ENCODE data around the gene FUZ.

The FUZ gene

DNA sequence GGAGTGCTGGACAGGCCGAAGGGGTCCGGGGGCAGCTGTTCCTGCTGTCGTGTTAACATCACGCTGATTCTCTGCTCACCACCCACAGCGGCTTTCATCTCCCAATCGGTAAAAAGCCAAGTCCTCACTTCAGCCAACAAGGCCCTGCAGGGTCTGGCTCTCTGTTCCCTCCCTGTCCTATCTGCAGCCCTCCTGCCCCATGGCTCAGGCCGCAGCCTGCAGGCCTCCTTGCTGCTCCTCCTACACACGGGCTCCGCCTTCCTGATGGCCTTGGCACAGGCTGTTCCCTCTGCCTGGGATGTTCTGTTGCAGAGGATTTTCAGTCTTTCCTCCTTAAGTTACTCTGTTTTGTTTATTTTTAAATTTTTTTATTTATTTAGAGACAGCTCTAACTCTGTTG lies 22.2 kb downstream of the FUZ start:
- no peaks in the 10 kb centered on the region for H3K79me2 ChIP-seq (ENCODE audit: insufficient read depth, low read length)
- no peak overlapping the region for H3K27ac ChIP-seq (ENCODE audit: low read depth, low read length, poor library complexity, severe bottlenecking)
- no peak overlapping the region for H3K4me2 ChIP-seq (ENCODE audit: low read length)
- no peak overlapping the region for H3K9ac ChIP-seq (ENCODE audit: low read length)
- H2AFZ ChIP-seq (ENCODE audit: low read length) = no peak overlapping the region
- H3K9me3 ChIP-seq (ENCODE audit: low read length) = no peaks in the 10 kb centered on the region
- no peaks in the 10 kb centered on the region for H3K9me2 ChIP-seq (ENCODE audit: low read depth, low read length)
- no peaks in the 10 kb centered on the region for H3K27me3 ChIP-seq (ENCODE audit: insufficient read depth, low read length)
- H3K4me3 ChIP-seq (ENCODE audit: low read depth, low read length, poor library complexity, severe bottlenecking) = no peak overlapping the region
- H3K4me1 ChIP-seq (ENCODE audit: insufficient read depth, low read length, severe bottlenecking) = no peaks in the 10 kb centered on the region
- peaks cover 72% of the 10 kb centered on the region for H3K36me3 ChIP-seq (ENCODE audit: insufficient read depth, low read length)
- no peaks in the 10 kb centered on the region for H4K20me1 ChIP-seq (ENCODE audit: insufficient read depth, low read length)
- no peaks in the 10 kb centered on the region for H3F3A ChIP-seq (ENCODE audit: insufficient read depth, low read length)
- TF ChIP-seq, protein P1, sequence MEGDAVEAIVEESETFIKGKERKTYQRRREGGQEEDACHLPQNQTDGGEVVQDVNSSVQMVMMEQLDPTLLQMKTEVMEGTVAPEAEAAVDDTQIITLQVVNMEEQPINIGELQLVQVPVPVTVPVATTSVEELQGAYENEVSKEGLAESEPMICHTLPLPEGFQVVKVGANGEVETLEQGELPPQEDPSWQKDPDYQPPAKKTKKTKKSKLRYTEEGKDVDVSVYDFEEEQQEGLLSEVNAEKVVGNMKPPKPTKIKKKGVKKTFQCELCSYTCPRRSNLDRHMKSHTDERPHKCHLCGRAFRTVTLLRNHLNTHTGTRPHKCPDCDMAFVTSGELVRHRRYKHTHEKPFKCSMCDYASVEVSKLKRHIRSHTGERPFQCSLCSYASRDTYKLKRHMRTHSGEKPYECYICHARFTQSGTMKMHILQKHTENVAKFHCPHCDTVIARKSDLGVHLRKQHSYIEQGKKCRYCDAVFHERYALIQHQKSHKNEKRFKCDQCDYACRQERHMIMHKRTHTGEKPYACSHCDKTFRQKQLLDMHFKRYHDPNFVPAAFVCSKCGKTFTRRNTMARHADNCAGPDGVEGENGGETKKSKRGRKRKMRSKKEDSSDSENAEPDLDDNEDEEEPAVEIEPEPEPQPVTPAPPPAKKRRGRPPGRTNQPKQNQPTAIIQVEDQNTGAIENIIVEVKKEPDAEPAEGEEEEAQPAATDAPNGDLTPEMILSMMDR (IDR thresholded peaks at IDR 0.05; ENCODE audit: low read length) = no peak
- no peak for TF ChIP-seq EZH2 (IDR thresholded peaks at IDR 0.05; ENCODE audit: borderline replicate concordance, low read length)

DNA sequence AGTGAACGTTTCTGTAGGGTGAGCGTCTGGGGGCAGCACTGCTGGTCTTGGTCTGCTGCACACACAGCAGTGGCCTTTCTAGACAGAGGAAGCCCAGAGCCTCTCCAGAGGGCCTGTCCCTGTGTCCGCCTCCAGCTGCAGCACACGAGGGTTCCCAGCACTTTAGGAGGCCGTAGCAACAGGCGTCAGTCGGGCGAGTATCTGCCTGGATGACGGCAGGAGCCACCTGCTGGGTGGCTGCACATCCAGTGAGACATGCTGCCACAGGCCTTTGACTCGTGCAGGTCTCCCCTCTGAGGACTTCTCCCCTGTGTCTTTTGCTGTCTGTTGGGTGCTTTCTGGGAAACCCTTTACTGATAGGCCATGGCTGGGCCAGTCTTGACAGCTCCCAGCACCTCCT lies 24.2 kb downstream of the FUZ start:
- Histone ChIP-seq H3K36me3 (ENCODE audit: insufficient read depth, low read length) (peaks cover 71% of the 10 kb centered on the region), H3K4me1 (ENCODE audit: insufficient read depth, low read length, severe bottlenecking) (no peaks in the 10 kb centered on the region), H4K20me1 (ENCODE audit: insufficient read depth, low read length) (no peaks in the 10 kb centered on the region)

DNA sequence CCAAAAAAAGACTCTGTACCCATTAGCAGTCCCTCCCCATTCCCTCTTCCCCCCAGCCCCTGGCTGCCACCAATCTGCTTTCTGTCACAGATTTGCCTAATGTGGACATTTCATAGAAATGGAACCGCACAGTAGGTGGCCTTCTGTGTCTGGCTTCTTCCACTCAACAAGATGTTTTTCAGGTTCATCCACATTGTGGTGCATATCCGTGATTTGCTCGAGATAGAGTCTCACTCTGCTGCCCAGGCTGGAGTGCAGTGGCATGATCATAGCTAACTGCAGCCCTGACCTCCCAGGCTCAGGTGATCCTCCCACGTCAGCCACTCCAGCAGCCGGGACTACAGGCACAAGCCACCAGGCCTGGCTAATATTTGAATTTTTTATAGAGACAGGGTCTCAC lies 25.3 kb downstream of the FUZ start:
- H3K36me3 ChIP-seq (ENCODE audit: insufficient read depth, low read length) = peaks cover 73% of the 10 kb centered on the region
- no peak overlapping the region for H3K27ac ChIP-seq (ENCODE audit: low read depth, low read length, poor library complexity, severe bottlenecking)
- no peak for TF ChIP-seq EZH2 (IDR thresholded peaks at IDR 0.05; ENCODE audit: borderline replicate concordance, low read length)
- H3K4me3 ChIP-seq (ENCODE audit: low read depth, low read length, poor library complexity, severe bottlenecking) = no peak overlapping the region
- no peak overlapping the region for H3K9ac ChIP-seq (ENCODE audit: low read length)
- H3K9me2 ChIP-seq (ENCODE audit: low read depth, low read length) = no peaks in the 10 kb centered on the region
- H3F3A ChIP-seq (ENCODE audit: insufficient read depth, low read length) = no peaks in the 10 kb centered on the region
- no peaks in the 10 kb centered on the region for H3K4me1 ChIP-seq (ENCODE audit: insufficient read depth, low read length, severe bottlenecking)
- H3K9me3 ChIP-seq (ENCODE audit: low read length) = no peaks in the 10 kb centered on the region
- no peaks in the 10 kb centered on the region for H3K27me3 ChIP-seq (ENCODE audit: insufficient read depth, low read length)
- no peak overlapping the region for H2AFZ ChIP-seq (ENCODE audit: low read length)
- no peaks in the 10 kb centered on the region for H3K79me2 ChIP-seq (ENCODE audit: insufficient read depth, low read length)
- no peak overlapping the region for H3K4me2 ChIP-seq (ENCODE audit: low read length)
- no peaks in the 10 kb centered on the region for H4K20me1 ChIP-seq (ENCODE audit: insufficient read depth, low read length)

More for the DNA sequence above, 24.2 kb downstream of the FUZ start:
- no peaks in the 10 kb centered on the region for H3K9me3 ChIP-seq (ENCODE audit: low read length)
- no peak overlapping the region for H3K9ac ChIP-seq (ENCODE audit: low read length)
- H3F3A ChIP-seq (ENCODE audit: insufficient read depth, low read length) = no peaks in the 10 kb centered on the region
- H3K4me3 ChIP-seq (ENCODE audit: low read depth, low read length, poor library complexity, severe bottlenecking) = no peak overlapping the region
- no peak overlapping the region for H3K27ac ChIP-seq (ENCODE audit: low read depth, low read length, poor library complexity, severe bottlenecking)
- H3K9me2 ChIP-seq (ENCODE audit: low read depth, low read length) = no peaks in the 10 kb centered on the region
- no peak overlapping the region for H2AFZ ChIP-seq (ENCODE audit: low read length)
- H3K4me2 ChIP-seq (ENCODE audit: low read length) = no peak overlapping the region
- H3K79me2 ChIP-seq (ENCODE audit: insufficient read depth, low read length) = no peaks in the 10 kb centered on the region
- no peak for TF ChIP-seq EZH2 (IDR thresholded peaks at IDR 0.05; ENCODE audit: borderline replicate concordance, low read length)
- TF ChIP-seq, protein P1 (IDR thresholded peaks at IDR 0.05; ENCODE audit: low read length) = no peak
- H3K27me3 ChIP-seq (ENCODE audit: insufficient read depth, low read length) = no peaks in the 10 kb centered on the region

DNA sequence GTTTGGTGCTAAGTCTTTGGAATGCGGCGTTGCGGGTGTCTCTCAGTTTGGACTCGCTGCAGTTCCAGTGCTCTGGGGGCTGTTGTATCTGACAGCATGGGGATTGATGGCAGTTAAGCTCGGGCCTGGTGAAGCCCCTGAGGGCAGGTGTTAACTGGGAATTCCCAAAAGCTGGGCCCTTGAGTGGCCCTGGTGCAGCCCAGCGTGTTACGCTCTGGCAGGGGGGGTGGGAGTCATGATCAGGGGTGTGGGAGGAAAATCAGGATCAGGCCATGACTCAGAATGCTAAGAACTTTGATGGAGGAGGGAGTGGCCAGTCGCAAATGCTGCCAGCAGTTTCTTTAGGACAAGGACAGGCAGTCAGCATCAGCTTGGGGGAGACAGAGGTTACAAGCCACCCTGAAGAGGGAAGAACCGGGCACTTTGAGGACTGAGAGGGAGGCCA lies 26.7 kb downstream of the FUZ start:
- Histone ChIP-seq H2AFZ (ENCODE audit: low read length) (no peak overlapping the region), H3K9ac (ENCODE audit: low read length) (no peak overlapping the region)
- no peak for TF ChIP-seq EZH2 (IDR thresholded peaks at IDR 0.05; ENCODE audit: borderline replicate concordance, low read length)
- TF ChIP-seq, protein P1 (IDR thresholded peaks at IDR 0.05; ENCODE audit: low read length) = no peak

More for the DNA sequence above, 26.7 kb downstream of the FUZ start:
- H4K20me1 ChIP-seq (ENCODE audit: insufficient read depth, low read length) = no peaks in the 10 kb centered on the region
- H3K4me2 ChIP-seq (ENCODE audit: low read length) = no peak overlapping the region
- H3K9me3 ChIP-seq (ENCODE audit: low read length) = no peaks in the 10 kb centered on the region
- no peak overlapping the region for H3K27ac ChIP-seq (ENCODE audit: low read depth, low read length, poor library complexity, severe bottlenecking)
- H3K4me1 ChIP-seq (ENCODE audit: insufficient read depth, low read length, severe bottlenecking) = no peaks in the 10 kb centered on the region
- H3K79me2 ChIP-seq (ENCODE audit: insufficient read depth, low read length) = no peaks in the 10 kb centered on the region
- H3K36me3 ChIP-seq (ENCODE audit: insufficient read depth, low read length) = peaks cover 74% of the 10 kb centered on the region
- H3F3A ChIP-seq (ENCODE audit: insufficient read depth, low read length) = no peaks in the 10 kb centered on the region
- H3K27me3 ChIP-seq (ENCODE audit: insufficient read depth, low read length) = no peaks in the 10 kb centered on the region
- H3K4me3 ChIP-seq (ENCODE audit: low read depth, low read length, poor library complexity, severe bottlenecking) = no peak overlapping the region
- H3K9me2 ChIP-seq (ENCODE audit: low read depth, low read length) = no peaks in the 10 kb centered on the region

Data from OCI-LY1 (cell line).